Measurements from ENCODE around the gene ST3GAL6.

The ST3GAL6 gene

GRCh38 chr3:98734735-98735134, 28.4 kb upstream of the ST3GAL6 start:
- Histone ChIP-seq H3K4me3 (no peak overlapping the region), H3K9me3 (ENCODE audit: low read depth, low read length) (no peaks in the 10 kb centered on the region), H3K27ac (no peak overlapping the region), H3K36me3 (ENCODE audit: insufficient read depth, low read length) (no peaks in the 10 kb centered on the region), H3K9ac (ENCODE audit: insufficient read length) (no peak overlapping the region)
- TF ChIP-seq FOXP2 (optimal IDR thresholded peaks at IDR 0.05; ENCODE audit: control extremely low read depth, extremely low read length, insufficient read depth) (no peak), EZH2 (IDR thresholded peaks at IDR 0.05) (no peak), POLR2AphosphoS5 (IDR thresholded peaks at IDR 0.05; ENCODE audit: borderline replicate concordance, low read depth, low read length) (no peak)
- no peak for DNase-seq (ENCODE audit: low read depth, low spot score)

- Histone ChIP-seq H3K36me3 (ENCODE audit: insufficient read depth, low read length) (no peaks in the 10 kb centered on the region), H3K27ac (no peak overlapping the region), H3K4me3 (no peak overlapping the region), H3K9me3 (ENCODE audit: low read depth, low read length) (no peaks in the 10 kb centered on the region), H3K9ac (ENCODE audit: insufficient read length) (no peak overlapping the region)
- DNase-seq (ENCODE audit: low read depth, low spot score), result no peak
- TF ChIP-seq FOXP2 (optimal IDR thresholded peaks at IDR 0.05; ENCODE audit: control extremely low read depth, extremely low read length, insufficient read depth) (no peak), POLR2AphosphoS5 (IDR thresholded peaks at IDR 0.05; ENCODE audit: borderline replicate concordance, low read depth, low read length) (no peak), EZH2 (IDR thresholded peaks at IDR 0.05) (no peak)
Measured at GRCh38 chr3:98735296-98735695, 27.8 kb upstream of the ST3GAL6 start.

GRCh38 chr3:98735761-98736269, 27.3 kb upstream of the ST3GAL6 start:
- Histone ChIP-seq H3K4me3 (no peak overlapping the region), H3K9ac (ENCODE audit: insufficient read length) (no peak overlapping the region), H3K27ac (no peak overlapping the region), H3K36me3 (ENCODE audit: insufficient read depth, low read length) (no peaks in the 10 kb centered on the region), H3K9me3 (ENCODE audit: low read depth, low read length) (no peaks in the 10 kb centered on the region)
- DNase-seq (ENCODE audit: low read depth, low spot score), result no peak
- TF ChIP-seq POLR2AphosphoS5 (IDR thresholded peaks at IDR 0.05; ENCODE audit: borderline replicate concordance, low read depth, low read length), result no peak
- TF ChIP-seq FOXP2 (optimal IDR thresholded peaks at IDR 0.05; ENCODE audit: control extremely low read depth, extremely low read length, insufficient read depth), result no peak
- TF ChIP-seq EZH2 (IDR thresholded peaks at IDR 0.05), result no peak

GRCh38 chr3:98737301-98737700, 25.8 kb upstream of the ST3GAL6 start:
- TF ChIP-seq EZH2 (IDR thresholded peaks at IDR 0.05) (no peak), FOXP2 (optimal IDR thresholded peaks at IDR 0.05; ENCODE audit: control extremely low read depth, extremely low read length, insufficient read depth) (no peak), POLR2AphosphoS5 (IDR thresholded peaks at IDR 0.05; ENCODE audit: borderline replicate concordance, low read depth, low read length) (no peak)
- DNase-seq (ENCODE audit: low read depth, low spot score), result no peak
- Histone ChIP-seq H3K27ac (no peak overlapping the region), H3K36me3 (ENCODE audit: insufficient read depth, low read length) (no peaks in the 10 kb centered on the region), H3K4me3 (no peak overlapping the region), H3K9me3 (ENCODE audit: low read depth, low read length) (no peaks in the 10 kb centered on the region), H3K9ac (ENCODE audit: insufficient read length) (no peak overlapping the region)

GRCh38 chr3:98739266-98739665, 23.9 kb upstream of the ST3GAL6 start:
- no peak for DNase-seq (ENCODE audit: low read depth, low spot score)
- Histone ChIP-seq H3K36me3 (ENCODE audit: insufficient read depth, low read length) (no peaks in the 10 kb centered on the region), H3K4me3 (no peak overlapping the region), H3K9me3 (ENCODE audit: low read depth, low read length) (no peaks in the 10 kb centered on the region), H3K27ac (no peak overlapping the region), H3K9ac (ENCODE audit: insufficient read length) (no peak overlapping the region)
- TF ChIP-seq EZH2 (IDR thresholded peaks at IDR 0.05) (no peak), FOXP2 (optimal IDR thresholded peaks at IDR 0.05; ENCODE audit: control extremely low read depth, extremely low read length, insufficient read depth) (no peak), POLR2AphosphoS5 (IDR thresholded peaks at IDR 0.05; ENCODE audit: borderline replicate concordance, low read depth, low read length) (no peak)

GRCh38 chr3:98740324-98740723, 22.8 kb upstream of the ST3GAL6 start:
- no peak overlapping the region for H3K4me3 ChIP-seq
- no peaks in the 10 kb centered on the region for H3K9me3 ChIP-seq (ENCODE audit: low read depth, low read length)
- no peaks in the 10 kb centered on the region for H3K36me3 ChIP-seq (ENCODE audit: insufficient read depth, low read length)
- TF ChIP-seq FOXP2 (optimal IDR thresholded peaks at IDR 0.05; ENCODE audit: control extremely low read depth, extremely low read length, insufficient read depth) (no peak), EZH2 (IDR thresholded peaks at IDR 0.05) (no peak), POLR2AphosphoS5 (IDR thresholded peaks at IDR 0.05; ENCODE audit: borderline replicate concordance, low read depth, low read length) (no peak)
- no peak overlapping the region for H3K9ac ChIP-seq (ENCODE audit: insufficient read length)
- no peak for DNase-seq (ENCODE audit: low read depth, low spot score)
- H3K27ac ChIP-seq, result no peak overlapping the region

GRCh38 chr3:98741121-98741716, 21.9 kb upstream of the ST3GAL6 start:
- TF ChIP-seq EZH2 (IDR thresholded peaks at IDR 0.05) (no peak), FOXP2 (optimal IDR thresholded peaks at IDR 0.05; ENCODE audit: control extremely low read depth, extremely low read length, insufficient read depth) (no peak), POLR2AphosphoS5 (IDR thresholded peaks at IDR 0.05; ENCODE audit: borderline replicate concordance, low read depth, low read length) (no peak)
- Histone ChIP-seq H3K36me3 (ENCODE audit: insufficient read depth, low read length) (no peaks in the 10 kb centered on the region), H3K27ac (no peak overlapping the region), H3K9me3 (ENCODE audit: low read depth, low read length) (no peaks in the 10 kb centered on the region), H3K9ac (ENCODE audit: insufficient read length) (no peak overlapping the region), H3K4me3 (no peak overlapping the region)
- no peak for DNase-seq (ENCODE audit: low read depth, low spot score)

- Histone ChIP-seq H3K36me3 (ENCODE audit: insufficient read depth, low read length) (no peaks in the 10 kb centered on the region), H3K4me3 (no peak overlapping the region), H3K27ac (no peak overlapping the region), H3K9me3 (ENCODE audit: low read depth, low read length) (no peaks in the 10 kb centered on the region), H3K9ac (ENCODE audit: insufficient read length) (no peak overlapping the region)
- DNase-seq (ENCODE audit: low read depth, low spot score), result no peak
- TF ChIP-seq FOXP2 (optimal IDR thresholded peaks at IDR 0.05; ENCODE audit: control extremely low read depth, extremely low read length, insufficient read depth), result no peak
- no peak for TF ChIP-seq EZH2 (IDR thresholded peaks at IDR 0.05)
- TF ChIP-seq POLR2AphosphoS5 (IDR thresholded peaks at IDR 0.05; ENCODE audit: borderline replicate concordance, low read depth, low read length), result no peak
Measured at GRCh38 chr3:98743071-98743470, 20.1 kb upstream of the ST3GAL6 start.

- DNase-seq (ENCODE audit: low read depth, low spot score), result no peak
- Histone ChIP-seq H3K9me3 (ENCODE audit: low read depth, low read length) (no peaks in the 10 kb centered on the region), H3K36me3 (ENCODE audit: insufficient read depth, low read length) (no peaks in the 10 kb centered on the region), H3K9ac (ENCODE audit: insufficient read length) (no peak overlapping the region), H3K4me3 (no peak overlapping the region), H3K27ac (no peak overlapping the region)
- TF ChIP-seq EZH2 (IDR thresholded peaks at IDR 0.05) (no peak), FOXP2 (optimal IDR thresholded peaks at IDR 0.05; ENCODE audit: control extremely low read depth, extremely low read length, insufficient read depth) (no peak), POLR2AphosphoS5 (IDR thresholded peaks at IDR 0.05; ENCODE audit: borderline replicate concordance, low read depth, low read length) (no peak)
Measured at GRCh38 chr3:98744283-98744682, 18.9 kb upstream of the ST3GAL6 start.

Measured in SK-N-MC (cell line).